PFSK-1 (cell line): ENCODE data around the gene FGR.

Experiments
- POLR2AphosphoS5 ChIP-seq: IDR thresholded peaks from 2 replicates; pipeline ENCODE4 v1.6.1; 2012; ENCODE audit warnings: low read depth, mild to moderate bottlenecking, control low read depth, low read length, moderate library complexity
- SIN3A ChIP-seq: IDR thresholded peaks from 2 replicates; pipeline ENCODE4 v1.6.1; 2012; ENCODE audit warnings: mild to moderate bottlenecking, low read length, moderate library complexity, borderline replicate concordance; ENCODE audit not compliant: insufficient read depth
- TAF1 ChIP-seq: IDR thresholded peaks from 2 replicates; pipeline ENCODE4 v1.6.1; 2012; ENCODE audit warnings: low read length, control low read depth, borderline replicate concordance; ENCODE audit not compliant: insufficient read depth
- TF ChIP-seq, protein P1 (sequence below), 2 experiments: IDR thresholded peaks; 2 replicates each; pipeline versions ENCODE4 v1.6.1 to v1.8.0; 2011 to 2012; ENCODE audit warnings: low read depth in 2 of 2, low read length in 2 of 2, control low read depth in 1 of 2, inconsistent platforms in 1 of 2, mild to moderate bottlenecking in 1 of 2, moderate library complexity in 1 of 2; ENCODE audit not compliant: insufficient read depth in 1 of 2

DNA sequence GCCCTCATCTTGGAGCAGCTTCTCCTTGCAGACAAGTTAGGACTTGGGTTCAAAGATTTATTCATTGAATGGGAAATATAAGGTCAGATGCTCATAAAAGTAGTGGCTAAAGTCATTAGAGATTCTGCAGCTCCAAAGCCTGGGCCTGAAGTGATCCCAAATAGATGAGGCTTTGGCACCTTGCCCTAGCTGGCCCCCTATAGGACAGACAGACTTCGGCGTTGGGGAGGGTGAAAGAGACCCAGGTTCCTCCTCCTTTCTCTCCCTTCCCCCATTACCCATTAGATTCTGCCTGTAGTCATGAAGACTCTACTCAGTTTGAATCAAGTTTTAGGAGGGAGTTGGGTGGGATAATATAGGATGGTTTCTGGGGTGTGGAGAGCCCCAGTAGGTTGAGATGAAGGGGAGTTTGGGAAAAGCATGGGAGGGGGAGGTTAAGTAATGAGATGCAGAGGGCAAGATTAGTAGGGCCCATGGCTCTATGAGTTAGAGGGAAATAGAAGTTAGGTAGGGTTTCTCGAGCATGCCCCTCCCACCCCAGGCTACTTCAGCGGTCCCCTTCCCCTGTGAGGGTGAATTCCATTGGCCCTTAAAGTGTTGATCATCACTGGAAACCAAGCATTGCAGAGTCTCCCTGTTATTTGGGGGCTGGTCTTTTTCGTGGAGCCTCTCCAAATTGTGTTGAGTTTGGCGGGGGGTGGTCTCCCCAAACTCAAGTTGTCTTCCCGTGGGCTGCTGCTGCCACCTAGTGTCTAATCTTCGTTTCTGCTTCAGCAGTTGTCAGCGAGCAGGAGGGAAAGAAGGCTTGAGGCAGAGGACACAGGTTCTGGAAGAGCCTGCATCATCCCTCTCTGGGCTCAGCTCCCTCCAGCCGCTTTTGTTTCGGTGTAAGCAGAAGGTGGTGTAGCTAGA lies 28.9 kb downstream of the FGR start:
- TF ChIP-seq, protein P1, sequence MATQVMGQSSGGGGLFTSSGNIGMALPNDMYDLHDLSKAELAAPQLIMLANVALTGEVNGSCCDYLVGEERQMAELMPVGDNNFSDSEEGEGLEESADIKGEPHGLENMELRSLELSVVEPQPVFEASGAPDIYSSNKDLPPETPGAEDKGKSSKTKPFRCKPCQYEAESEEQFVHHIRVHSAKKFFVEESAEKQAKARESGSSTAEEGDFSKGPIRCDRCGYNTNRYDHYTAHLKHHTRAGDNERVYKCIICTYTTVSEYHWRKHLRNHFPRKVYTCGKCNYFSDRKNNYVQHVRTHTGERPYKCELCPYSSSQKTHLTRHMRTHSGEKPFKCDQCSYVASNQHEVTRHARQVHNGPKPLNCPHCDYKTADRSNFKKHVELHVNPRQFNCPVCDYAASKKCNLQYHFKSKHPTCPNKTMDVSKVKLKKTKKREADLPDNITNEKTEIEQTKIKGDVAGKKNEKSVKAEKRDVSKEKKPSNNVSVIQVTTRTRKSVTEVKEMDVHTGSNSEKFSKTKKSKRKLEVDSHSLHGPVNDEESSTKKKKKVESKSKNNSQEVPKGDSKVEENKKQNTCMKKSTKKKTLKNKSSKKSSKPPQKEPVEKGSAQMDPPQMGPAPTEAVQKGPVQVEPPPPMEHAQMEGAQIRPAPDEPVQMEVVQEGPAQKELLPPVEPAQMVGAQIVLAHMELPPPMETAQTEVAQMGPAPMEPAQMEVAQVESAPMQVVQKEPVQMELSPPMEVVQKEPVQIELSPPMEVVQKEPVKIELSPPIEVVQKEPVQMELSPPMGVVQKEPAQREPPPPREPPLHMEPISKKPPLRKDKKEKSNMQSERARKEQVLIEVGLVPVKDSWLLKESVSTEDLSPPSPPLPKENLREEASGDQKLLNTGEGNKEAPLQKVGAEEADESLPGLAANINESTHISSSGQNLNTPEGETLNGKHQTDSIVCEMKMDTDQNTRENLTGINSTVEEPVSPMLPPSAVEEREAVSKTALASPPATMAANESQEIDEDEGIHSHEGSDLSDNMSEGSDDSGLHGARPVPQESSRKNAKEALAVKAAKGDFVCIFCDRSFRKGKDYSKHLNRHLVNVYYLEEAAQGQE (IDR thresholded peaks at IDR 0.05; ENCODE audit: insufficient read depth in 1 of 2, low read depth in 2 of 2, low read length in 2 of 2) = no peak
- TF ChIP-seq TAF1 = no peak
- TF ChIP-seq POLR2AphosphoS5 = no peak
- no peak for TF ChIP-seq SIN3A
